ENCODE data around the gene LRP11.
"Not testable (repeated sequence)": the region's sequence is repeated elsewhere in the genome, so short reads cannot be mapped to it uniquely, and the experiment has no call there.

Gene LRP11

GRCh38 chr6:149863698-149864577 lies at the start of gene LRP11:
Gene LRP11 (minus strand): TSS chr6:149864359. CDS start chr6:149864020, 339 bp downstream.
- no peak for DNase-seq (ENCODE audit: low read depth)

DNA sequence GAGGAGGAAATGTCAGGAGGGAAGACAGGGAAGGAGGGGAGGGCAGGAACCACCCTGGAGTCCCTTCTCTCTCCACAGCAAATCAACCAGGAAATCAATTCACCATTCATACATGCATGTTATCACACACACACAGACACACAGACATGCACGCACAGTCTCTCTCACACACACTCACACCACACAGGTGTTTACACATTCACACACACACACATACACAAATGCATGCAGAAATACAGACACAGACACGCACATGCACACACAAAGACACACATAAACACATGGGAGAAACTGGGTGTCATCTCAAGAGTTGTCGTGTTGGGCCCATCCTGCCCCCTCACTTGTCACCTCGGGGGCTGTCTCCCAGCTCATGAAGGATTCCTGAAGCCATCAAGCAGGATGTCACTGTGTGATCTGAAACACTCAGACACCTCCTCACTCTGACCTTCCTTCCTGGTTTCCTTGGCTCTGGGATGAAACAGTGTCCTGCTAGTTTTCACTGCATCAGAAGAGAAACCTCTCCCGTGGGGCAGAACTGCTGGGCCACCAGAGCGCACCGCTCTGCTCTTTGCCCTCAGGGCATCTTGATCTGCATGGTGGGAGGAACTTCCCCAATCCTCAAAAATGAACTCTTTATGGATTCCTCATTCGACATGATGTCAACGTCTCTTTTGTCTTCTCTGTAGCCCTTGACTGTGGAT lies 49.5 kb upstream of the LRP11 start:
- no peak for DNase-seq (ENCODE audit: low read depth)

- no peak for DNase-seq (ENCODE audit: low read depth)
Observed at GRCh38 chr6:149913085-149913484, 48.9 kb upstream of the LRP11 start.

- DNase-seq (ENCODE audit: low read depth): not testable (repeated sequence)
Observed at GRCh38 chr6:149912680-149913079, 48.5 kb upstream of the LRP11 start.

DNA sequence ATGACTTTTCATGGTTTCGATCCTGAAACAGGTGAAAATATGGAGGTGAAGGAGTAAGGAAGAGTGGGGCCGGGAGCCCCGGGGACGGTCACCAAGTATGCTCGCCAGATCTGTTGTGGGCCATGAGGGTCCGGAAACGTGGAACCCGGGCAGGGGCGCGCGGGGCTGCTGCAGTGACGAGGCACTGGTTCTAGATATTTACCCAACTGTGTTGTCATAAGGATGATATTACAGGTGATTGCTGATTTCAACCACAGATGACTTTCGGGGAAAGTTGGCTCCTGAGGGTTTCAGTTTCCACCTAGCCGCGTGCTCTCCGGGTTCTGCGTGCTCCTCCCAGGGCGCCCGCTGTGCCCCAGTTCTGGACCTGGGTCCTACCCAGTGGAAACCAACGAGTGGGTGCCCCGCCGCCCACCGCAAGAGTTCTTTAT lies 46.6 kb upstream of the LRP11 start:
- DNase-seq (ENCODE audit: low read depth): no peak

GRCh38 chr6:149909701-149910470 lies 45.7 kb upstream of the LRP11 start:
- DNase-seq (ENCODE audit: low read depth): no peak

- not testable (repeated sequence) for DNase-seq (ENCODE audit: low read depth)
Observed at GRCh38 chr6:149908480-149908879, 44.3 kb upstream of the LRP11 start.

GRCh38 chr6:149907317-149907716 lies 43.2 kb upstream of the LRP11 start:
- no peak for DNase-seq (ENCODE audit: low read depth)

DNA sequence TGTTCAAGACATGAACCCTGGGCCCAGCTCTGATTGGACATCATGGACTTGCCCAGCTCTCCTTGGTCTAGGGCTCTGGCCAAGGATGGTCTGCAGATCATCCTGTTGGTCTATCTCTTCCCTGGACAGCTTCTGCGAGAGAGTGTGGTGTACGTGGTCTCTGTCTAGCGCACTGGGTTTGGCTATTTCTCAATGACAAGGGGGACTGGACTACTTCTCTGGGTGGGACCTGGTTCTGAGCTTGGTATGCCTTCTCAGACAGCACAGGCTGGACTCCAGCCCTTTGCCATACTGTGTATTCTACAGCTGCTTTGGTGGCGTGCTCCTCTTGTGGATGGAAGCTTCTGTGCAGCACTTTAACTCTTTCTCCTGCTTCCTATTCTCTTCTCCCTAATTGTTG lies 42.2 kb upstream of the LRP11 start:
- no peak for DNase-seq (ENCODE audit: low read depth)

- no peak for DNase-seq (ENCODE audit: low read depth)
Observed at GRCh38 chr6:149905911-149906371, 41.8 kb upstream of the LRP11 start.

DNA sequence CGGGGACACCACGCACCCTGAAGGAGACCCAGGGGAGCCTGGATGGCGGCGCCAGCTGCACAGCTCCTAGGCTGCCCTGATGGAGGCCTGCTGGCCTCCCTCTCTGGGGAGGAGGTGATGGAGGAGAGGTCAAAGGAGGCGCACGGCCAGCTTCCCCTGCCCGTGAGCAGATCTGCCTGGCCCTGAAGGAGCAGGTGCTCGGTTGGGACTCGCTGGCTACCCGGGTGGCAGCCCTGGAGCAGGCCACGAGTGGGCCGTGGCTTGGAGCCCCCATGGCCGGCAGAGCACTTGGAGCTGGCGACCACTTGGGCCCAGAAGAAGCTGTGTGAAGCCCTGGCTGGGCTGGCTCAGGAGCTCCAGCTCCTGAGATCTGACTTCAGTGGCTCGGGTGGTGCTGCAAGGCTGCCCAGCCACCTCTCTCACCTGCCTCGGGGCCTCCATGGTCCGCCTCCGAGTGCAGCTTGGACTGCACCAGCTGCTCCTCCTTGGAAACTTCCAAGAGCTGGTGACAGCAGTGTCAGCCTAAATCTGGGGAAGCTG lies 41.3 kb upstream of the LRP11 start:
- DNase-seq (ENCODE audit: low read depth): no peak

DNA sequence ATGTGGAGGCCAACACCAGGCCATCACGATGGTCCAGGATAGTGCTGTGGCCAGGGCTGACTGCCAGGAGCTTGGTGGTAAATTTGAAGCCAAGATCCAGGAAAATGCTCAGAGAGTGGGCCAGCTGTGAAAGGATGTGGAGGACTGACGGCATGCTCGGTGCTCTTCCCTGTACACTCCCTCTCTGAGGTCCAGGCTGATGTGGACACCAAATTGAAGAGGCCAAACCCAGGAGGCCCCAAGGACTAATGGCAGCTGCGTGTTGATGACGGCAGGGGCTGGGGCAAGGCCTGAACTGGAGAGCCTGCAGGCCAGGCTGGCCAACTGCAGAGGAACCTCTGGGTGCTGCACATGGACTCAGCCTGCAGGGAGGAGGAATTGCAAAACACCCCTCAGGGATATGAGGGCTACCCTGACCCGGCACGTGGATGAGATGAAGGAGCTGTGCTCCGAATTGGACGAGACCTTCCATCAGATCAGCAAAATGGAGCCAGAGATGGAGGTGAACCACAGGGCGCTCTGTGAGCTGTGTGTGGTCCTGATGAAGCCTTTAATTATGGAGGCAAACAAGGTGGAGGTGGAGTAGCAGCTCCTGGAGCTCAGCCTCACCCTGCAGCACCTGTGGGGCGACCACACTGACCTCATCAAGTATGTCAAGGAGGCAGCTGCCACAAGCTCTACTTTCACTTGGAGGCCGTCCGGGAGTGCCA lies 40.7 kb upstream of the LRP11 start:
- DNase-seq (ENCODE audit: low read depth): no peak

GRCh38 chr6:149903938-149904611 lies 39.9 kb upstream of the LRP11 start:
- DNase-seq (ENCODE audit: low read depth): no peak

DNA sequence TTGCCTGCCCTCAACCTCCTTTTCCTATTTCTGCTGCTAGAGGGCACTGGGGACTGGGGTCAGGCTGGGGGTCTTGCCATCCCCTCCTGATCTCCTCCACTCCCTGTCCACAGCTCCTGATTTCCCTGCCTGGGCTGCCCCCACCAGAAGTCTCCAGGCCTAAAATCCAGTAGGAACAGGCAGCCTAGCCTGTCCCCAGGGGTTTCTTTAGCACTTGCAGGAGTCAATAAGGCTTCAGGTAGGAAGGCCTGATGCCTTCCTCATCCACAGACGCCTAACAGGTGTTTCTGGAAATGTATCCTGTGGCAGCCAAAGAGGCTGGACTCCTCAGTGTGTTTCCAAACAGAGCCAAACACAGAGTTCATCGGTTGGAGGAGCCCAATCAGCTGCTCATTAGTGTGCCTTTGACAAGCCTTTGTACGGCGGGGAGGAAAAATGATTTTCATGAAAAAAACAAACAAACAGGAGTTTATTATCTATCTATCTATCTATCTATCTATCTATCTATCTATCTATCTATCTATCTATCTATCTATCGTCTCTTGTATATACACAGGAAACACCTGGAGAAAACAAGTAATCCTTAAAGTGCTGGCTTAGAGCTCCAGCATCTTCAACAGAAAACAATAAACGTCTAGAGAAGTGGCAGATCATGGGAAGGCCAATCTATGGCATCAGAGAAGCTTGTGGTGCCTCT lies 37.4 kb upstream of the LRP11 start:
- DNase-seq (ENCODE audit: low read depth): no peak

GRCh38 chr6:149900620-149901443 lies 36.7 kb upstream of the LRP11 start:
- no peak for DNase-seq (ENCODE audit: low read depth)

GRCh38 chr6:149899926-149900619 lies 35.9 kb upstream of the LRP11 start:
- DNase-seq (ENCODE audit: low read depth): no peak

GRCh38 chr6:149899486-149899885 lies 35.3 kb upstream of the LRP11 start:
- DNase-seq (ENCODE audit: low read depth): no peak

GRCh38 chr6:149898966-149899365 lies 34.8 kb upstream of the LRP11 start:
- no peak for DNase-seq (ENCODE audit: low read depth)
